Activated naive CD4-positive, alpha-beta T cell treated with anti-CD3 and anti-CD28 coated beads for 36 hours (primary cell): ENCODE measurements around the gene PRAMEF10. TPM values are rescaled to one million over a fixed set of nuclear protein-coding genes. Genes with fewer than 3 reads are reported as not detected.
"Not testable (repeated sequence)": the region's sequence is repeated elsewhere in the genome, so short reads cannot be mapped to it uniquely, and the experiment has no call there.

Source experiments
- CTCF ChIA-PET: fragments of 350-600 bp; sonication (Branson Sonifier 250); formaldehyde crosslinking; loops from one replicate; lab custom pipeline; 2021; ENCODE audit warnings: antibody characterized with exemption; lab: Charles Lee
- DNase-seq: peaks from one replicate; pipeline ENCODE4 v3.0.0-alpha.2; 2020
- H3K27ac Mint-ChIP-seq: one replicate; pipeline ENCODE4 v1.8.0; 2021; ENCODE audit warnings: mild to moderate bottlenecking, mixed read lengths
- H3K27me3 Mint-ChIP-seq: one replicate; pipeline ENCODE4 v1.8.0; 2021; ENCODE audit warnings: low read depth, mixed read lengths
- H3K36me3 Mint-ChIP-seq: one replicate; pipeline ENCODE4 v1.8.0; 2021; ENCODE audit warnings: low read depth, mixed read lengths
- H3K4me1 Mint-ChIP-seq: one replicate; pipeline ENCODE4 v1.8.0; 2021; ENCODE audit warnings: low read depth, mixed read lengths
- H3K4me3 Mint-ChIP-seq: one replicate; pipeline ENCODE4 v1.8.0; 2021; ENCODE audit warnings: mild to moderate bottlenecking, moderate library complexity, mixed read lengths
- H3K9me3 Mint-ChIP-seq: one replicate; pipeline ENCODE4 v1.8.0; 2021; ENCODE audit warnings: mixed read lengths
- intact Hi-C: fragments of 100-400 bp; cut with micrococcal nuclease; formaldehyde crosslinking; loops from one replicate; pipeline ENCODE4 v1.15.1; 2023
- total RNA-seq, 2 experiments: library from RNA; stranded (reverse); gene quantifications; one replicate each; pipeline ENCODE4 v1.2.3, GENCODE V29; 2021

Gene PRAMEF10
- not detected for total RNA-seq

GRCh38 chr1:12898170-12898569, at the start of gene PRAMEF10:
Gene PRAMEF10, minus strand, starts transcription at chr1:12898270. Its CDS starts 2,423 bp downstream, at chr1:12895847.
- CTCF ChIA-PET, H3K9me3 Mint-ChIP-seq, H3K27ac Mint-ChIP-seq, H3K4me1 Mint-ChIP-seq, H3K4me3 Mint-ChIP-seq, H3K27me3 Mint-ChIP-seq, intact Hi-C loops, DNase-seq, H3K36me3 Mint-ChIP-seq: not testable (repeated sequence)

- H3K9me3 Mint-ChIP-seq, H3K27ac Mint-ChIP-seq, H3K4me1 Mint-ChIP-seq, H3K27me3 Mint-ChIP-seq, H3K4me3 Mint-ChIP-seq, CTCF ChIA-PET, intact Hi-C loops, H3K36me3 Mint-ChIP-seq, DNase-seq: not testable (repeated sequence)
Observed at GRCh38 chr1:12947480-12947879, 49.4 kb upstream of the PRAMEF10 start, which contains the start of gene PRAMEF6. Gene PRAMEF6, minus strand, starts transcription at chr1:12947580. Its CDS starts 5,062 bp downstream, at chr1:12942518.

- H3K27me3 Mint-ChIP-seq, H3K36me3 Mint-ChIP-seq, intact Hi-C loops, CTCF ChIA-PET, H3K4me3 Mint-ChIP-seq, H3K27ac Mint-ChIP-seq, DNase-seq, H3K9me3 Mint-ChIP-seq, H3K4me1 Mint-ChIP-seq: not testable (repeated sequence)
Observed at GRCh38 chr1:12924368-12924767, 26.3 kb upstream of the PRAMEF10 start.

- intact Hi-C loops, H3K4me1 Mint-ChIP-seq, H3K27ac Mint-ChIP-seq, H3K27me3 Mint-ChIP-seq, H3K9me3 Mint-ChIP-seq, H3K36me3 Mint-ChIP-seq, H3K4me3 Mint-ChIP-seq, CTCF ChIA-PET, DNase-seq: not testable (repeated sequence)
Observed at GRCh38 chr1:12921749-12922148, 23.7 kb upstream of the PRAMEF10 start.

GRCh38 chr1:12916310-12916709, 18.2 kb upstream of the PRAMEF10 start, which contains the start of gene PRAMEF7:
Gene PRAMEF7, plus strand, starts transcription at chr1:12916610. Its CDS starts 1,083 bp downstream, at chr1:12917693.
- H3K27me3 Mint-ChIP-seq, H3K4me3 Mint-ChIP-seq, H3K9me3 Mint-ChIP-seq, CTCF ChIA-PET, DNase-seq, H3K4me1 Mint-ChIP-seq, H3K36me3 Mint-ChIP-seq, intact Hi-C loops, H3K27ac Mint-ChIP-seq: not testable (repeated sequence)

GRCh38 chr1:12903793-12904572, 5.9 kb upstream of the PRAMEF10 start:
- H3K36me3 Mint-ChIP-seq, H3K4me3 Mint-ChIP-seq, H3K27me3 Mint-ChIP-seq, H3K27ac Mint-ChIP-seq, H3K4me1 Mint-ChIP-seq, DNase-seq, intact Hi-C loops, H3K9me3 Mint-ChIP-seq, CTCF ChIA-PET: not testable (repeated sequence)

GRCh38 chr1:12899186-12899585, 1.1 kb upstream of the PRAMEF10 start:
- H3K27ac Mint-ChIP-seq, DNase-seq, H3K36me3 Mint-ChIP-seq, H3K4me3 Mint-ChIP-seq, H3K9me3 Mint-ChIP-seq, intact Hi-C loops, H3K4me1 Mint-ChIP-seq, H3K27me3 Mint-ChIP-seq, CTCF ChIA-PET: not testable (repeated sequence)

- intact Hi-C loops, H3K27me3 Mint-ChIP-seq, H3K9me3 Mint-ChIP-seq, H3K27ac Mint-ChIP-seq, H3K36me3 Mint-ChIP-seq, DNase-seq, H3K4me3 Mint-ChIP-seq, CTCF ChIA-PET, H3K4me1 Mint-ChIP-seq: not testable (repeated sequence)
Observed at GRCh38 chr1:12886101-12886500, 12.0 kb downstream of the PRAMEF10 start, which contains the start of gene PRAMEF4. Gene PRAMEF4, minus strand, starts transcription at chr1:12886201. Its CDS starts 2,807 bp downstream, at chr1:12883394.

GRCh38 chr1:12878453-12878852, 19.6 kb downstream of the PRAMEF10 start:
- H3K4me1 Mint-ChIP-seq, CTCF ChIA-PET, H3K36me3 Mint-ChIP-seq, DNase-seq, H3K9me3 Mint-ChIP-seq, H3K27ac Mint-ChIP-seq, H3K4me3 Mint-ChIP-seq, H3K27me3 Mint-ChIP-seq, intact Hi-C loops: not testable (repeated sequence)

GRCh38 chr1:12863131-12863880, 34.8 kb downstream of the PRAMEF10 start:
- intact Hi-C loops, CTCF ChIA-PET, H3K4me1 Mint-ChIP-seq, H3K27ac Mint-ChIP-seq, H3K9me3 Mint-ChIP-seq, H3K4me3 Mint-ChIP-seq, H3K27me3 Mint-ChIP-seq, DNase-seq, H3K36me3 Mint-ChIP-seq: not testable (repeated sequence)

GRCh38 chr1:12856786-12857185, 41.3 kb downstream of the PRAMEF10 start, which contains the start of gene PRAMEF2:
Gene PRAMEF2, plus strand, starts transcription at chr1:12857086. Its CDS starts 1,924 bp downstream, at chr1:12859010.
- H3K4me3 Mint-ChIP-seq, H3K4me1 Mint-ChIP-seq, H3K27me3 Mint-ChIP-seq, H3K9me3 Mint-ChIP-seq, DNase-seq, H3K36me3 Mint-ChIP-seq, CTCF ChIA-PET, H3K27ac Mint-ChIP-seq, intact Hi-C loops: not testable (repeated sequence)

GRCh38 chr1:12851779-12852178, 46.3 kb downstream of the PRAMEF10 start:
- CTCF ChIA-PET = no interaction called here
- H3K4me3 Mint-ChIP-seq = no peak overlapping the region
- no peak for DNase-seq
- H3K4me1 Mint-ChIP-seq = no peaks in the 10 kb centered on the region
- peaks cover 21% of the 10 kb centered on the region for H3K27me3 Mint-ChIP-seq
- peaks cover 6% of the 10 kb centered on the region for H3K9me3 Mint-ChIP-seq
- intact Hi-C loops = no loop called here
- no peaks in the 10 kb centered on the region for H3K36me3 Mint-ChIP-seq
- no peak overlapping the region for H3K27ac Mint-ChIP-seq
